CD4-positive, alpha-beta T cell treated with Interleukin-21 for 1 hour (primary cell): ENCODE data around the gene DDI1.
A peak's percentile ranks its signal among the peaks of the same experiment; 100 is the strongest.
"Not testable (repeated sequence)": the region's sequence is repeated elsewhere in the genome, so short reads cannot be mapped to it uniquely, and the experiment has no call there.

Experiments used
- DNase-seq: peaks from one replicate; pipeline ENCODE4 v3.0.0-alpha.2; 2020

Gene DDI1

GRCh38 chr11:104043142-104043541, 6.7 kb downstream of the DDI1 start:
- DNase-seq = no peak

- no peak for DNase-seq
Observed at GRCh38 chr11:104043678-104044239, 7.3 kb downstream of the DDI1 start.

- no peak for DNase-seq
Observed at GRCh38 chr11:104046331-104046730, 9.9 kb downstream of the DDI1 start.

- not testable (repeated sequence) for DNase-seq
Observed at GRCh38 chr11:104046858-104047257, 10.4 kb downstream of the DDI1 start.

- DNase-seq = no peak
Observed at GRCh38 chr11:104049116-104049515, 12.7 kb downstream of the DDI1 start.

GRCh38 chr11:104051778-104052177, 15.3 kb downstream of the DDI1 start:
- DNase-seq = no peak

GRCh38 chr11:104053743-104054478, 17.5 kb downstream of the DDI1 start:
- no peak for DNase-seq

GRCh38 chr11:104054911-104055529, 18.6 kb downstream of the DDI1 start:
- DNase-seq = no peak

GRCh38 chr11:104055596-104055995, 19.2 kb downstream of the DDI1 start:
- DNase-seq = no peak

- no peak for DNase-seq
Observed at GRCh38 chr11:104057908-104058307, 21.5 kb downstream of the DDI1 start.

GRCh38 chr11:104058680-104059079, 22.2 kb downstream of the DDI1 start:
- DNase-seq = no peak

- DNase-seq = no peak
Observed at GRCh38 chr11:104060004-104060794, 23.8 kb downstream of the DDI1 start.

GRCh38 chr11:104060820-104061219, 24.4 kb downstream of the DDI1 start:
- no peak for DNase-seq

- DNase-seq = no peak
Observed at GRCh38 chr11:104061853-104062521, 25.5 kb downstream of the DDI1 start.

GRCh38 chr11:104064034-104064630, 27.7 kb downstream of the DDI1 start:
- no peak for DNase-seq

GRCh38 chr11:104067534-104067933, 31.1 kb downstream of the DDI1 start:
- DNase-seq = no peak

- peak; percentile 12 for DNase-seq
Observed at GRCh38 chr11:104073950-104074705, 37.7 kb downstream of the DDI1 start.

GRCh38 chr11:104075091-104075490, 38.7 kb downstream of the DDI1 start:
- no peak for DNase-seq

- DNase-seq = no peak
Observed at GRCh38 chr11:104075706-104076105, 39.3 kb downstream of the DDI1 start.

- DNase-seq = no peak
Observed at GRCh38 chr11:104076455-104076854, 40.0 kb downstream of the DDI1 start.

- DNase-seq = no peak
Observed at GRCh38 chr11:104078245-104078644, 41.8 kb downstream of the DDI1 start.

- no peak for DNase-seq
Observed at GRCh38 chr11:104078995-104079394, 42.6 kb downstream of the DDI1 start.
